ENCODE data around the gene CTNNA1.
A peak's percentile ranks its signal among the peaks of the same experiment; 100 is the strongest.
"Not testable (repeated sequence)": the region's sequence is repeated elsewhere in the genome, so short reads cannot be mapped to it uniquely, and the experiment has no call there.

Gene CTNNA1

DNA sequence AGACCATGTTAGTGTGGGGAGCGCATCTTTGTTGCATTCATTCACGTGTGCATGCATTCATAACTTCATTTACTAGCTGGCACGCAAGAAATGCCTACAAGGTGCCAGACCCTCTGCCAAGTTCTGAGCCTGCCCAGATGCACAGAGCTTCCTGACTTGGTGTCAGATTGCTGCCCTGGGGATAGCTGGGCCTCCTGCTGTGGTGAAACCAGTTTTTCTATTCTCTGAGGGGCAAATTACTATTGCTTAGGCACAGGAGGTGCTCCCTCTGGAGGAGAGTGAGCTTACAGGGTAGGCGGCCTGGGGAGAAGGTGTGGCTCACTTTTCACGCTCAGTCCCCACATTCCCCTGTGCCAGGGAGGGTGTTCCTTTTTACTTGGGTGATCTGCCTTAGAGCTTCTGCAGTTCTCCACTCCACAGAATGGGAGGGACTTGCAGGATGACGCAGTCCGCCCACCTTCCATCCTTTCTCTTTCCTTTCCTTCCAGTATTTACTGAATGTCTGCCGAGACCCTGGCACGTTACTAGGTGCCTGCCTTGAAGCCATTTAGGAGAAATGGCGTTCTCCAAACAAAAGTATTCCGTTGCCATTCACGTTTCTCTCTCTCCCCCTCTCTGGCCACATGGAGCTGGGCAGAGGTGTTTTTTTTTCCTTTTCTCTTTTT is 27.9 kb upstream of the CTNNA1 start:
- DNase-seq = no peak

DNA sequence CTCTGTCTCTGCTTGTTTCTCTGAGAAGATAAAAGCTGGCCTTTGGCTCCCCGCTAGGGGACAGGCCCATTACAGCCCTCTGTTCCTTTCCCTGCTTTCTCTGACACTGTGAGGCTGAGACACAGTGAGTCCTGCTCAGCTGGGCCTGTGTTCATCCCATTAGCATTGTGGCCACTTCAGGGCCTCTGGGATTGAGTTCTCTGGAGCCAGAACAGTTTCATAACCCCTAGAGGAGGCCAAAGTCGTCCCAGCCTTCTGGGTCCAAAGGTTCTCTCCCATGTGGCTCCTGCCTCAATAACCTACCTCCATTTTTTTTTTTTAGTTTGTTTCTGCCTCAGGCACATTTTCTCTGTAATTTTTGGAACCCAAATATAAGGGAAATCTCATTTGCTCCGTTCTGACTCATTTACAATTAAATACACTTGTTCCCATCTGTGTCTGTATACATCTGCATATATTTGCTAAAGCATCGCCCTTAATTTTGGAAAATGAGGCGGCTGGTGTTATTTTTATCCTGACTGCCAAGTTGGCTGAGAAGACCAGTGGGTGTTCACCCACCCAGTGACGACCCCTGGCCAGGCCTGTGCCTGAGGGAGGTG is 27.3 kb upstream of the CTNNA1 start:
- DNase-seq = no peak

DNA sequence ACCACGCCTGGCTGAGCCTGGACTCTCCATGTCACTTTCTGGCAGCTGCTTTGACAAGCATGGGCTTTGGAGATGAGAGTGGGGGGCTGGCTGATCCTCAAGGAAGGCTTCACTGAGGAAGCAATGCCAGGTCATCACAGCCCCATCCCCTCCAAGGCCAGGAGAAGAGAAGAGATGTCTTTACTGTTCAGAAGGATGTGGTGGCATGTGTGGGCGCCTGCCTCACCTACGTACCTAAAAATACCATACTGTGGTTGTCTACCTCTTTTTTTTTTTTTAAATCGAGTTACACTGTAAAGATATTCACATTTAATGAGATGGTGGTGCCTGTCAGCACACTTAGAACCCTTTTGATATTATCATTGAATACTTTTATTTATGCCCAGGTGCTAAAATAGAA is 26.4 kb upstream of the CTNNA1 start:
- DNase-seq = no peak

DNA sequence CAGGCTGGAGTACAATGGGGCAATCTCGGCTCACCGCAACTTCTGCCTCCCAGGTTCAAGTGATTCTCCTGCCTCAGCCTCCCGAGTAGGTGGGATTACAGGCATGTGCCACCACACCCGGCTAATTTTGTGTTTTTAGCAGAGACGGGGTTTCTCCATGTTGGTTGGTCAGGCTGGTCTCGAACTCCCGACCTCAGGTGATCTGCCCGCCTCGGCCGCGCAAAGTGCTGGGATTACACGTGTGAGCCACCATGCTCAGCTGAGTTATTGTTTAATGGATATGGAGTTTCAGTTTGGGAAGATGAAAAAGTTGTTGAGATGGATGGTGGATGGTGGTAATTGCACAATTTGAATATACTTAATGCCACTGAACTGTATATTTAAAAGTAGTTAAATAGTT is 22.7 kb upstream of the CTNNA1 start:
- DNase-seq = not testable (repeated sequence)

DNA sequence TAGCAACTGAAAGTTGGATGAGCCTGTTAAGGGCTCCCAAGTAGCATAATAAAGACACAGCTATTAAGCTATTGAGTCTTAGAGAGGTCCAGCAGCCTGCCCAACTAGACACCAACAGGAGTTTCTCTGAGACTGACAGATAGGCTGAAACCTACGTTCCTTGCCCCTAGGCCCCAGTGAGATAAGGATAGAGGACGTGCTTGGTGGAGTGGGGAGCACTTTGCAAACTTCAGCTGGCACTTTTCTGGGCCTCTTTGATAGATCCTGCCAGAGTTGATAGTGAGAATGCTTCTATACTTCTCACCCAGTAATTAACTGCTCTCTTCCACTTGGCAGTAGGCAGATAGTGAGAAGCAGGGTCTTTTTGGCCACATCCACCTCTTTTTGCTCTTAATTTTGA is 20.8 kb upstream of the CTNNA1 start:
- DNase-seq = no peak

DNA sequence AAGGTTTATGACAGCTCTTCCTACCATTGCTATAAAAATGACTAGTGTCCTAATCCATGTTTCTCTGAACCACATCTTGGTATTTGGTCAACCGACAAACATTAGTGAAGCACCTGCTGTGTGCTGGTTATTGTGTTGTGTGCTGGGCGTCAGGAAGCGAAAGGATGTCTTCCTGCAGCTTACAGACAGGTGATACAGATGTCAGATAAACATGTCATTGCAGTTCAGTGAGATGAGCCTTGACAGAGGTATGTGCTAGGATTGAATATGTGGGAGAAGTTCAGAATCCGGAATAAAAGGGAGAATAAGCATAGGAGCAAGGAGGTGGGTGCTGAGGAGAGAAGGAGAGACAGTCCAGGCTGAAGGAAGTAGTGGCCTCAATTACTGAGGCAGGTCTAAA is 20.3 kb upstream of the CTNNA1 start:
- no peak for DNase-seq

DNA sequence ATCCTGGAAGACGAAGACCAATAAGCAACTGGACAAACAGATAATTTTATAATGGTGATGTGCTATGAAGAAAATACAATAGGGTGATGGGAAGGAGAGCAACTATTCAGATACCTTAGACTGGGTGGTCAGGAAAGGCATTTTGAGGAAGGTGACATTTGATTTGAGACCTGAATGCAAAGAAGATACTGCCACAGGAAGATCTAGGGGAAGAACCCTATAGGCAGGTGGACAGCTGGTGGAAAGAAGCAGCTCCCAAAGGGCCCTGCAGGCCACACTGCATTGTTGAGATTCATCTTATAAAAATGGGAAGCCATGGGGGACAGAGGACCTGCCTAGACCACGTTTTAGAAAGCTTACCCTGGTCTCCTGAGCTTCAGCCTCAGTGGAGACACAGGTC is 19.7 kb upstream of the CTNNA1 start:
- no peak for DNase-seq

DNA sequence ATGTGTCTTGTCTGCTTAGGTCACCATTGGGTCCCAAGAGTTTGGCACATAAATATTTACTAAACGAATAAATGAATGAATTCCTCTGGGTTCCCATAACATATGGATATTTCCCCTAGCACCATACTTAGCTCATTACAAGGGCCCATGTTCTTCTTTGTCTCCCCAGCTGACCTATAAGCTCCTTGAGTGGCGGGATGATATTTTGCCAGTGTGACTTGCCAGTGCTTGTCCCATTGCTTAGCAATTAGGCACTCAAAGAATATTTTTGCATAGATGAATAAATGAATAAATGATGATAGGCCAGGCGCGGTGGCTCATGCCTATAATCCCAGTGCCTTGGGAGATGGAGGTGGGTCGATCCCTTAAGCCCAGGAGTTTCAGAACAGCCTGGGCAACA is 16.9 kb upstream of the CTNNA1 start:
- DNase-seq = no peak

DNA sequence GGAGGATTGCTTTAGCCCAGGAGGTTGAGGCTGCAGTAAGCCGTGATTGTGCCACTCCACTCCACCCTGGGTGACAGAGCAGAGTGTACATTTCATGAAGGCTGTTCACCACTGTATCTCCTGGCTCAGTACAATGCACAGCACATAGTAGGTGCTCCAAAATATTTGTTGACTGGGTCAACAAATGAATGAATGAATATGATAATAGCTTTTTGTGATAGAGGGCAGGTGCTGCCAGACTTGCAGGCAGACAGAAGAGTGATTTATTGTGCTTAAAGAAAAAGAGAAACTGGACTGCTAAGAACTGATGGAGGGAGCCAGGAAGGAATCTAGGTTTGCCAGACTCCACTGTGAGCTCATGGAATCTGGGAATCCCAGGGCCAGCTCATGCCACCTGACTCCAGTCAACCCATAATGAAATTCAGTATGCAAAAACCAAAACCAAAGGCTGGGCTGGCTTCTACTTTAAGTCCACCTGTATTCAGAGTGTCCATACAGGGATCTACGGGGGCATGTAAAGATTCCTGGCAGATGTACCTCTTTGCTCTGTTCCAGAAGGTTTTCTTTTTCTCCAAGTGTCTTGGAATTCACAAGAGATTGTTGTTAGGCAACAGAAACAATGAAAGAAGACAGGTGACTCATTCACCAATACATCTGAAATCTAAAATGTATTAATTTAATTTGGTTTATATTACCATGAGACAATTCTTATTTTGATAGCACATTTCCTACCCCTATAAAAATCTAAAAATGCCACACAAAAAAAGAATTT is 15.5 kb upstream of the CTNNA1 start:
- DNase-seq = no peak

DNA sequence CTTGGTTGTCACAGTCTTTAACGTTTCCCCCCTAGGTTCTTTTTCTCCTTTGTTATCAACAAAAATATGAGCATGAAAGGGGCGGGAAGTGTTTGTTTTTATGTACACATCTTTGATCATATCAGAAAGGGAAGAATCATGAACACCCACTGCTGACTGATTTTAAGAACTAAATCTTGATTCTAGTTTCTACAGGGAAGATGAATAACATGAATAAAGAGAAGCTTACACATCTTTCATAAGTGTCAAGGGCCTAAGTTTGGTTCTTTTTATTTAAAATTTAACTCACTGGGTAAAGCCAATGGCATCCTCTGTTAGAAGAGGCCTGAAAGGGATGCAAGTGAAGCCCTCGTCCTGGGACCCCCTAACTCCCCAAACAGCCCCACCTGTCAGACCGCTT is 14.8 kb upstream of the CTNNA1 start:
- no peak for DNase-seq

DNA sequence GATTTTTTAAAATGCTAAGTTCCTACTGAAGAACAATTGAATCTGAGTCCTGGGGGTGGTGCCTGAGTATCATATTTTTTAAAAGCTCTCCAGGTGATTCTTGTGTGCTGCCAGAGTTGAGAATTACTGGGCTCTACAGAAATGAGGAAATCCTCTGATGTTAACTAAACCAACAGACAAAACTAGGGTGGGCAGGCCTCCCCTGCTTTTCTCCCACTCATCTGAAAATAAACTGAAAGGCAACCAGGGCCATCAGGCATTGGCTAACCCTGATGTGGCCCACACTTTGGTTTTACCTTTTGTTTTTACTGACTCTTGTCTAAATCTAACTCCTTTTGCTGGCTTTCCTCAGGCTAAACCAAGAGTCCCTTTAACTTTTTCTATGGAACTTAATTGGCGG is 13.3 kb upstream of the CTNNA1 start:
- DNase-seq = no peak

DNA sequence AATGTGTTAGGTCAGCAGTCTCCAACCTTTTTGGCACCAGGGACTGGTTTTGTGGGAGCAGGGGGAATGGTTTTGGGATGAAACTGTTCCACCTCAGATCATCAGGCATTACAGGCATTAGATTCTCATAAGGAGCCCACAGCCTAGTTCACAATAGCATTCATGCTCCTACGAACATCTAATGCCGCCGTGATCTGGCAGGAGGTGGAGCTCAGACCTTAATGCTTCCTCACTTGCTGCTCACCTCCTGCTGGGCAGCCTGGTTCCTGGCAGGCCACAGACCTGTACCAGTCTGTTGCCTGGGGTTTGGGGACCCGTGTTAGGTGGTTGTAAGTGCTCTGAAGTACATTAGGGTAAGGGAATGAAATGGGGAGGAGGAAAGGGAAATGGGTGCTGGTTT is 9.7 kb upstream of the CTNNA1 start:
- DNase-seq = no peak

DNA sequence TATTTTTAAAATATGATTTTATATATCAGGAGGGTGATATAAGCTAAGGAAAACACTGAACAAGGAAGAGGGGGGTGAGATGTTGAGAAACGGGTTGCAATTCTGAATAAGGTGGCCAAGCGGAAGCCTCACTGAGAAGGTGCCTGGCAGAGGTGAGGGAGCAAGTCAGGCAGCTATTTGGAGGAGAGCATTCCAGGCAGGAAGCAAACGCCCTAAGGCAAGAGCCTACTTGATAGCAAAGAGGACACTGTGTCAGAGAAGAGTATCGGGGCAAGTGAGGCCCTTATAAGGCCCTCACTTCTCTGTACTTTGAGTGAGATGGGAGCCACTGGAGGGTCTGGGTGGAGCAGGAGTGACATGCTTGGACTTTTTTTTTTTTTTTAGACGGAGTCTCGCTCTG is 8.0 kb upstream of the CTNNA1 start:
- DNase-seq = no peak

DNA sequence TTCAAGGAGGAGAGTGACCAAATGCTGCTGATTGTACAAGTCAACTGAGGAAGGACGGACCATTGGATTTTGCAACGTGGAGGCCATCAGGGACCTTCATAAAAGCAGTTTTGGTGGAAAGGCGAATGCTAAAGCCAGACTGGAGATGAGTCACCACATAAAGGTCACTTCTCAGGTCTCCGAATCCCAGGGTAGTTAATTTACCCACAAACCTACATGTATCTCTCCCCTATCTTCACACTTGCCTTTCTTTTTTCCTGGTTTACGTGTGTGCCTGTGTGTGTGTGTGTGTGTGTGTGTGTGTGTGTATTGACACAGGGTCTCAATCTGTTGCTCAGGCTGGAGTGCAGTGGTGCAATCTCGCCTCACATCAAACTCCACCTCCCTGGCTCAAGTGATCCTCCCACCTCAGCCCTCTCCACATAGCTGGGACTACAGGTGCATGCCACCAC is 4.6 kb upstream of the CTNNA1 start:
- DNase-seq = no peak

DNA sequence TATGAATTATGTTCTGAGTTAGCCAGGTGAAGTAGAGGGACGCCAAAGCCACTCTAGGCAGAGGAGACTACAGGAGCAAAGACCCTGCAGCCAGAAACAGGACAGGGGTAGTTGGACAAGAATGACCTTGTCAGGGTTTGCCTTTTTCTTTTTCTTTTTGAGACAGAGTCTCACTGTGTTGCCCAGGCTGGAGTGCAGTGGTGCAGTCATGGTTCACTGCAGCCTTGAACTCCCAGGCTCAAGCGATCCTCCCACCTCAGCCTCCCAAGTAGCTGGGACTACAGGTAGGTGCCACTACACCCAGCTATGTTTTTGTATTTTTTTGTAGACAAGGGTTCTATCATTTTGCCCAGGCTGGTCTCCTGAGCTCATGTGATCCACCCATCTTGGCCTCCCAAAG is 1.9 kb upstream of the CTNNA1 start:
- not testable (repeated sequence) for DNase-seq

DNA sequence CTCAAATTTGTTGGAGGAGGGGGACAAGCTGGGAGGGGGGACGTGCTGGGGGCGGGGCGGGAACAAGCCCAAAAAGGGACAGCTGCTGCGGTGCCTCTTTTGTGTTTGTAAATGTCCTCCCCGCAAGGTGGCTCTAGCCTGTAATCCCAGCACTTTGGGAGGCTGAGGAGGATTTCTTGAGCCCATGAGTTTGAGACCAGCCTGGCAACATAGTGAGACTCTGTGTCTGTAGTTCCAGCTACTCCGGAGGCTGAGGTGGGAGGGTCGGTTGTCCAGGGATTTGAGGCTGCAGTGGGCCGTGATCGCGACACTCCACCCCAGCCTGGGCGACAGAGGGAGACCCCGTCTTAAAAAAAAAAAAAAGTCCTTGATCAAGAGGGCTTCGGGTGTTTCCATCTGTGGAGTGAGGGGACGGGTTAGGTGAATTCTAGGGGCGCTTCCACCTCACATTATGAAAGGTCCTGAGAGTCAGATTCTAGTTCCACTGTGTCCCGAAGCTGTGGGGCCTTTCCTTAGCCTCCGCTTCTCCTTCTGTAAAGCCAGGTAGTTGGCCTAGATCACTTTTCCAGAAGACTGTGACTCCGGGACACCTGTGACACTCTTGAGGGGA is 779 bp upstream of the CTNNA1 start:
- no peak for DNase-seq

DNA sequence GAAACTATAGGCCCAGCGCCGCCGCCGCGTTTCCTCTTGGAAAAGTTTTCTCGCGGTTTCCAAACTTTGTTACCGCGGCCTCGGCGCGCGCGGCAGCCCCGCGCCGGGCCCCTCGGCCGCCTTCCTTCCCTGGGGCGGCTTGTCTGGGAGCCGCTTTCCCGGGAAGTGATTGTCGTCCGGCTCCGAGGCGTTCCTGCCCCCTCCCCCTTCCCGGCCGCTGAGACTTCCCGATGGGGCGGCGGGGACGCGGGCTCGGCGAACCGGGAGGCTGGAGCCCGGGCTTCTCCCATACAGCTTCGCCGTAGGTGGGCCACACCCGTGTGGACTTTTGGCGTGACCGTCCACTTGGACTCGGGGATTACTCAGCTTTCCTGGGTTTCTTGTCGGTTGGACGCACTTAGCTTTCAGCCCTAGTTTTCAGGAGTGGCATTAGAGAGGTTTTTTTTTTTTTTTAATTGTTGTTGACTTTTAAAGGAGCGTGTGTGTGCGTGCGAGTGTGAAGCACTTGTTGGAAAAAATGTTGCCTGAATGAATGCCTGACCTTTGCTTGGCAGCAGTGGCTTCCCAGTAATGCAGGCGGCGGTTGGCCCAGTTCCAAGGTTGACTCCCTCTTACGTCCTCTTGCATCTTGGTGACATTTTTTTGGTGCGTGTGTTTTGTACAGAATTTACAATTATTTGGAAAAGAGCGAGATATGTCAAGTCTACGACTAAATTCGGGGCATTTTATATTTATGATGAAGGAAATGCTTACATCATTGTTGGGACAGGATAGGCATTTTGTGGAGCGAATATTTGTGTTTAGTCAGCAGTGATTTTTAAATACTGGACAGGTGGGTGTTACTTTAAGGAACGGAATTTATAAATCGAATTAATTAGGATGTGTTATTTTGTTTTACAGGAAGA is 821 bp downstream of the CTNNA1 start:
- DNase-seq = peak; percentile 85

DNA sequence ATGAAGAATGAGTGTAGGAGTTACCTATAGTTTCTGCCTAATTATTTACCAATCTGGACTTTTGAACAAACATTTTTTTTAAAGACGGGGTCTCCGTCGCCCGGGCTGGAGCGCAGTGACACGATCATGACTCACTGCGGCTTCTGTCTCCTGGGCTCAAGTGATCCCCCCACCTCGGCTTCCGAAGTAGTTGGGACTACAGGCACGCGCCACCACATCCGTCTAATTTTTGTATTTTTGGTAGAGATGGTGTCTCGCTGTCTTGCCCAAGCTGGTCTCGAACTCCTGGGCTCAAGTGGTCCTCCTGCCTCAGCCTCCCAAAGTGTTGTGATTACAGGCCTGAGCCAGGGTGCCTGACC is 1.5 kb downstream of the CTNNA1 start:
- DNase-seq = no peak

DNA sequence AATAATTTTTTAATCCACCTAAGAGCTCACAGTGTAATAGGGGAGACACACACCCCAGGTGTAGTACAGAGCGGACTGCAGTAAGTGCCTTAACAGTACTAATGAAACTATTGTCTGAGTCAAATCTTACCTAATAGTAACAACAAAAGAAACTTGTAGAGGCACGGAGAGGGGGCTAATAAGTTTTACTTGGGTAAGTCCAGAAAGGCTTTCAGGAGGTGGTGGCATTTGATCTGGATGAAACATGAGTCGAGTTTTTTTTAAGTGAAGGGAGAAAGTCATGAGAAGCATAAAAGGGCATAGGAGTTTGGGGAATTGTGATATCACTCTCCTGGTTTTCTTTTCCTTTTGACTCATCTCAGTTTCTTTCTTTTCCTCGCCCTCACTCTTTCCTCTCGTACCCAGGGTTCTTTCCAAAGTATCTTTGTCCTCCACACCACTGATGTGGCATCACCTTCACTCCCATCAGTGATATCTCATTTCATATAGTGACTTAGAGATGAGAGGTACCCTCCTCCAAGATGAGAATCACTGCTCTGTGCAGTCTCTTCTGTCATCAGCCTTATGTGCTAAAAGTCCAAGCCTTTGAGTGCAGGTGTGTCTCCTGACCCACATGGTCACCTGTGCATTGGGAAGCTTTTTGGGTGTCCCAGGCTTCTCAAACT is 2.0 kb downstream of the CTNNA1 start:
- no peak for DNase-seq

DNA sequence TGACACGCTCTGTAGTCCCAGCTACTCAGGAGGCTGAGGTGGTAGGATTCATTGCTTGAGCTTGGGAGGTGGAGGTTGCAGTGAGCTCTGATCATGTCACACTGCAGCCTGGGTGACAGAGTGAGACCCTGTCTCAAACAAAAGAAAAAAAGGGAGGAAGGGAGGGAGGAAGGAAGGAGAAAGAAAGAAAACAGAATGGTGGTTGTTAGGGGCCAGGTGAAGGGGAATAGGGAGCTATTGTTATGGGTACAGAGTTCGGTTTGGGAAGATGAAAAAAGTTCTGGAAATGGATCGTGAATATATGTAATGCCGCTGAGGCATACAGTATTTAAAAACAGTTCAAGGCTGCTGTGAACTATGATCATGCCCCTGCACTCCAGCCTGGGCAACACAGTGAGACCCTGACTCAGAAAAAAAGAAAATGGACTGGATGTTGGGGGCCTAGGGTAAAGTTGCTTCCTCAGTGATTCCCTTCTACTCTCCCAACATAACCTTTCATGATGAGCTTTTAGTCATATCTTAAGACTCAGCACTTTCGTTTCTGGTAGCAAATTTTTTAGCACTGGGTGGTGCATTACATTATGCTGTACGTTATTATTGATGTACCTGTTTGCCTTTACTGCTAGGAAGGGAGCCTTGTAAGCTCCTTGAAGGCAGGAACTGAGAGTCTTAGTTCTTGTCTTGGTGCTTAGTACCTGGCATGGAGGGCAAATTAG is 4.0 kb downstream of the CTNNA1 start:
- no peak for DNase-seq

DNA sequence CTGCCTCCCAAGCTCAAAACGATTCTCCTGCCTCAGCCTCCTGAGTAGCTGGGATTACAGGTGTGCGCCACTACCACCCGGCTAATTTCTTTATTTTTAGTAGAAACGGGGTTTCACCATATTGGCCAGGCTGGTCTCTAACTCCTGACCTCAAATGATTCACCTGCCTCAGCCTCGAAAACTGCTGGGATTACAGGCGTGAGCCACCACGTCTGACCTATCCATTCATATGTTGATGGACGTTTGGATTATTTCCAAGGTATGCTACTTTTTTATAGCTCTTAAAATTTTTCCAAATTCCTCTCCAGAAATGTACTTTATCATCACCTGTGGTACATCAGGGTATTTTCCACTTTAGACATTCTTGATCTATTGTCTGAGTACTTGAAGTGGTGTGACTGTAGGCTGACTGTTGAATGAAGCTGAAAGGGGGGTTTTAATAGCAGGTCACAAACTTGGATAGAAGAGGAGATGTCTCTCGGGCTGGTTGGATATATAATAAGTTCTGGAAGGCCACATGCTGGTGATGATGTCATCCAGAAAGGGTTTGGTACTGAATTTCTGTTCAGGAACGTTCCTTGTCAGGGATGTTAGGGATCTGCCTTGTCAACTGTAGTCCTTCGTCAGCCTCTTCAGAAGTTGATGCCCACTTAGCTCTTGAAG is 7.4 kb downstream of the CTNNA1 start:
- no peak for DNase-seq
